Stimulated activated CD4-positive, alpha-beta T cell treated with anti-CD3 and anti-CD28 coated beads, Interleukin-12 subunit alpha, Interleukin-12 subunit beta, amount 100 ng/mL, for 48 hours (primary cell): Measurements from ENCODE around the gene GATAD2B.
"Not testable (repeated sequence)": the region's sequence is repeated elsewhere in the genome, so short reads cannot be mapped to it uniquely, and the experiment has no call there.

Experiments used
- DNase-seq, 3 donors: peaks; one replicate each; pipeline ENCODE4 v3.0.0-alpha.2; 2020; ENCODE audit warnings: low read depth in 2 of 3, low spot score in 1 of 3

GATAD2B gene

GRCh38 chr1:153779781-153780541 is 142.8 kb downstream of the GATAD2B start:
- no peak for DNase-seq

- DNase-seq: no peak
Measured at GRCh38 chr1:153778824-153779519, 143.8 kb downstream of the GATAD2B start.

GRCh38 chr1:153778051-153778823 is 144.5 kb downstream of the GATAD2B start:
- no peak for DNase-seq

- DNase-seq: no peak
Measured at GRCh38 chr1:153777648-153778047, 145.1 kb downstream of the GATAD2B start.

DNA sequence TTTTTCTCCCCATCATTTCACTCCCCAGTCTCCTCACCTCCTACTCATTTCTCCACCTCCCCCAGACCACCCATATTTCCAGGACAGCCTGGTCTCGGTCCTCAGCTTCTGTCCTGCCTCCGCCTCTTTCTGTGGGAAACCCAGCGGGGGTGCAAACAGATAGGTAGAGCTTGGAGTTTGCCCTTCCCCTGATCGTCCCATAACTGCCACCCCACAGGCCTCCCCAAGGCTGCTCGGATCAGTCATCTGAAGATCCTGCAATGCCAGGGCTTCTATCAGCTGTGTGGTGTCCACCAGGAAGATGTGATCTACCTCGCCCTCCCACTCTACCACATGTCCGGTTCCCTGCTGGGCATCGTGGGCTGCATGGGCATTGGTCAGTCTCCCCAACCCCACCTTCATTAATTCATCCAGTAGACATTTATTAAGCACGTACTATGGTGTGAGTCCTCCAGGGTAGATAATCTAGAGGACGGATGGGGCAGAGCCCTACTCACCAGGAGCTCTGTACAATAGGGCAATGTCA is 145.9 kb downstream of the GATAD2B start:
- DNase-seq: no peak

DNA sequence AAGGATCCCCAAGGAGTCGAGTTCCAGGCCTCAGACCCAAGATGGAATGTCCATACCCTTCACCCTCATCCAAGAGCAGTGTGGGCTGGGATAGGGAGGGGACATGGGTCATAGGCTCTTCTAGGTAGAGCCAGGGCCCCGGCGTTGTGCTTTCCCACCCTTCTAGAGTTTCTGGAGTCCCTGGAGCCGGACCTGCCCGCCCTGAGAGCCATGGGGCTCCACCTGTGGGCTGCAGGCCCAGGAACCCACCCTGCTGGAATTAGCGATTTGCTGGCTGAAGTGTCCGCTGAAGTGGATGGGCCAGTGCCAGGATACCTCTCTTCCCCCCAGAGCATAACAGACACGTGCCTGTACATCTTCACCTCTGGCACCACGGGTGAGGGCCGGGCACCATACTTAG is 146.4 kb downstream of the GATAD2B start:
- no peak for DNase-seq

- peak; percentile 23 to 51 (median 45) for DNase-seq
Measured at GRCh38 chr1:153775458-153776327, 147.1 kb downstream of the GATAD2B start.

GRCh38 chr1:153774780-153775457 is 147.9 kb downstream of the GATAD2B start, which contains the start of gene SLC27A3:
Gene SLC27A3 (plus strand): TSS chr1:153775407. CDS start chr1:153775498, 91 bp downstream.
- DNase-seq: no peak

- DNase-seq: no peak
Measured at GRCh38 chr1:153774026-153774595, 148.7 kb downstream of the GATAD2B start.

DNA sequence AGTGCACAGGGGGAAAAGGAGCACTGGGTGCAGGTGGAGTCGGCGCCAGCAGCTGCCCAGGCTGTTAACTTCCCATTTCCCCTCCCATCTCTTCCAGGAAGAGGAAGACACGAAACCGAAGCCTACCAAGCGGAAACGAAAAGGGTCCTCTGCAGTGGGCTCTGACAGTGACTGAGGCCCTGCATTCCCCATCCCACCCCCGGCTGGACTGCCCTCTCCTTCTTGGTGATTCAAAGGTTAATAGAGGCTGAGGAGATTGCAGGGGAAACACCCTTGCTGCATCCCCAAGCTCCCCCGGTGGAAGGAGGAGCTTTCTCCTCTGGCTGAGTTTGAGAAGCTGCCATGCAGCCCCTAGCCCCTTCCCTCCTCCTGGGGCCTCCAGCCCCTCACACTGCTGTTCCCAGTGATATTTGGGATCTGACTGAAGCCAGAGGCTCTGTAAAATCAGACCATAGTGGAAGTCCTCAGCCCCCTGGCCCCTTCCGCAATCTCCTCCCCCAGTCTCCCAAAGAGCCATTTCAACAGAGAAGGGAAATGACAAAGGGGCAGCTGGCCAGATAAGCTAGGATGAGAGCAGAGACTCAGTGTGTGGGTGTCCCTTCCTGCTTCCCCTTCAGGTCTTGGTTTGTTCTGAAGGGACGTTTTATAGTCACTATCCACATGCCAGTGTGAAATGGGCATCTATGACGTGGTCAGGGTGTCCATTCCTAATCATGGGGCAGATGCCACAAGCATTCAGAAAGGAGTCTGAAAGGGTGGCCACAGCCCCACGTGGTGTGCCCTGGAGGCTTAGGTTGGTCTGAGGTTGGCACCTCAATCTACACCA is 149.5 kb downstream of the GATAD2B start:
- no peak for DNase-seq

DNA sequence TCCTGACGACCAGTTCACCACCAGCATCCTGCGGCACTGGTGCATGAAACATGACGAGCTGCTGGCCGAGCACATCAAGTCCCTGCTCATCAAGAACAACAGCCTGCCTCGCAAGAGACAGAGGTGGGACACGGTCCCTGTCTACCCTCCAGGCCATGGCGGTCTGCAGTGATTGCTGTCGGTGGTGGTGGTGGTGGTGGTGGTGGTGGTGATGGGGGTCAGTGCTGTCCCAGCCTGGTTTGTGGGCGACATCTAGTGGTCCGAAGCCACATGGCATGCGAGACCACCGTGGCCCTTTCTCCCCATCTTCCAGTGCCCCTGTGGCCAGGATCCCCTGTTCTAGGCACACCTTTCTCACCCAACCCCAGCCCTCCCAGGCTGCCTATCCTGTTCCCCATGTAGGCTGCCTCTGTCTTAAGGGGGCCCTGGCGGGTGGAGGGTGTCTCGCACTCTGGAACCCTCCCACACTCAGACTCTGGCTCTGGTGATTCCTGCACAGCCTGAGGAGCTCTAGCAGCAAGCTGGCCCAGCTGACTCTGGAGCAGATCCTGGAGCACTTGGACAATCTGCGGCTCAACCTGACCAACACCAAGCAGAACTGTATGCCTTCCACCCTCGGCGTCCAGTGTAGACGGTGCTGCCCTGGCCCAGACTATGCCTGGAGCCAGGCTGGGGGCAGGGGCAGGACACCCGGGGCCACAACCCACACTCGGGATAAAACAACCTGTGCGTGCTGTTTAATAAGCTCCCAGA is 150.8 kb downstream of the GATAD2B start:
- DNase-seq: no peak

- DNase-seq: no peak
Measured at GRCh38 chr1:153771261-153771660, 151.5 kb downstream of the GATAD2B start.

DNA sequence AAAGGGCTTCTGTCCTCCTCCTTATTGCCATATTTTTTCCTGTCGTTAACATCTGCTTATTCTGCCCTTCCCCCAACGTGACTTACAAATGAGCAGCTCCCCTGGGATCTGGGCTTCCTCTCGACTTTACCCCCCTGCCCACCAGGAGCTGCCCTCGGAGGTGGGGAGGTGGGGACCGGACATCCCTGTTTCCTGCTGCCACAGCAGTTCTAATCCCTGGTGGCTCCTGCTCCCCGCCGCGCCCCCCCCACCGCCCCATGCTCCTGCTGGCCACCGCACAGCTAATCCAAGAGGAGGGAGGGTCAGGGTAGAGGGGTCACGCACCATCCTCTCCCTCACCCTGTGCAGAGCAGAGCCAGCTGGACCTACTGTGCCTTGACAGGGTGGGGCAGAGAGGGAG is 152.0 kb downstream of the GATAD2B start:
- no peak for DNase-seq

DNA sequence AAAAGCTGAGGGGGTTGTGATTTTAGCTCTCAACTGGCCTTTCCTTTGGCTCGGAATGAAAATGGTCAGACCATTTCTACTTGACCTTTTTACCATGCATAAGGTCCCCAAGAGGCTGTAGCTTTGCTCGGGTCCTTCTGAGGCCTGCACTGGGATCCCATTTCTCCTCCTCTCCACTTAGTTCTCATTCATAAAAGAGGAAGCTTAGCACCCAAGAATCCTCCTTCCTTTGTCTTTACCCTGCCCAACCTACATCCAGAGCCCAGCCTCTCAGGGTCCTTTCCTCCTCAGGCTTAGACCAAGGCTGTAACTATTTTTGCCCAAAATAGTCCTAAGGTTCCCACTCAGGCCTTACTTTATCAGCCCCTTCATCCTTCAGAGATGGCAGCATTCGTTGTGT is 153.6 kb downstream of the GATAD2B start:
- no peak for DNase-seq

DNA sequence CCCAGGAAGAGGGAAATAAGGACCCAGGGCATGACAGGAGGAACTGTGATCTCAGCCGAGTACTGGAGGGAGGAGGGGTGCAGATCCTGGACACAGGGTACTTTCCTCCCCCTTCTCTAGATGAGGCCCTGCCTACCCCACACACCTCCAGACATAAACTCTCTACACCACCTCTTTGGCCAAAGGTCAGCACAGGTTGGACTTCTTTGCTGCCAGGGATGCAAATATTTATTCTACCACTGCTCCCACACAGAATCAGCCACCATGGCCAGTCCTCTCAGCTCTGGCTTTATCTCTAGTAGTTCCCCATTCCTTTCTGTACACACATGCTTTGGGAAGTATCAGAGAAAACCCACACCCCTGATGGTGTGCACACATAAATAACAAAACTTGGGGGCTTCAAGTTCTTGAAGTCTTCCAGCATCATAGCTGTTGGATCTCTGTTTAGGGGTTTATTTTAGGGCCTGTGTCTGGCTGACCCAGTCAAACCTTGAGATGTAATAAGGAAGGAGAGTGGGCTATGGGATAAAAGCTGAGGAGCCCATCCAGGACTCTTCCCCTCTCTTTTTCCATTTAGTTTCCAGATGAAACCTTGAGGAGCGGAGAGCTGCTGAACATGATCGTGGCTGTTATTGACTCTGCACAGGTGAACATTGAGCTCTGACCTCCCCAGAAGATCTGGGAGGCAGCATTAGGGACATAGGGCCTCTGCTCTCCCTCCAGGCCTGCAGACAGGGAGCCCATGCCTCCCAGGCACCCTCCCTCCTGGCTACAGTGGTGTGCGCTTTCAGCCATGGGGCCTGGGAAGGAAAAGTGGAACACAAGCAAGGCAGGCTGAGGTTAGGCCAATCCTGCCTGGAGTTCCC is 154.2 kb downstream of the GATAD2B start:
- no peak for DNase-seq

GRCh38 chr1:153767519-153767918 is 155.3 kb downstream of the GATAD2B start:
- DNase-seq: no peak

DNA sequence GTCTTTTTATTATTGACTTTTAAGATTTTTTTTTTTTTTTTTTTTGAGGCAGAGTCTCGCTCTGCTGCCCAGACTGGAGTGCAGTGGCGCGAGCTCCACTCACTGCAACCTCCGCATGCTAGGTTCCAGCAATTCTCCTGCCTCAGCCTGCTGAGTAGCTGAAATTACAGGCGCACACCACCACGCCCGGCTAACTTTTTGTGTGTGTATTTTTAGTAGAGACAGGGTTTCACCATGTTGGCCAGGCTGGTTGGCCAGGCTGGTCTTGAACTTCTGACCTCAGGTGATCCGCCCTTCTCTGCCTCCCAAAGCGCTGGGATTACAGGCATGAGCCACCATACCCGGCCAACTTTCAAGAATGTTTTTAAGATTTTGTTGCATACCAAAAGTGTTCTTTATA is 156.1 kb downstream of the GATAD2B start:
- not testable (repeated sequence) for DNase-seq
